NB4 (cell line): ENCODE measurements around the gene CCDC120.

Experiments used
- CTCF ChIP-seq: IDR thresholded peaks from one replicate; pipeline ENCODE4 v1.5.1; 2012; ENCODE audit warnings: low read depth, low read length
- MYC ChIP-seq: IDR thresholded peaks from 2 replicates; pipeline ENCODE4 v1.6.1; 2011; ENCODE audit warnings: low read depth, low read length
- POLR2A ChIP-seq: IDR thresholded peaks from 2 replicates; pipeline ENCODE4 v1.6.1; 2011; ENCODE audit warnings: mild to moderate bottlenecking; ENCODE audit not compliant: insufficient read length; ENCODE audit errors: extremely low read depth

DNA sequence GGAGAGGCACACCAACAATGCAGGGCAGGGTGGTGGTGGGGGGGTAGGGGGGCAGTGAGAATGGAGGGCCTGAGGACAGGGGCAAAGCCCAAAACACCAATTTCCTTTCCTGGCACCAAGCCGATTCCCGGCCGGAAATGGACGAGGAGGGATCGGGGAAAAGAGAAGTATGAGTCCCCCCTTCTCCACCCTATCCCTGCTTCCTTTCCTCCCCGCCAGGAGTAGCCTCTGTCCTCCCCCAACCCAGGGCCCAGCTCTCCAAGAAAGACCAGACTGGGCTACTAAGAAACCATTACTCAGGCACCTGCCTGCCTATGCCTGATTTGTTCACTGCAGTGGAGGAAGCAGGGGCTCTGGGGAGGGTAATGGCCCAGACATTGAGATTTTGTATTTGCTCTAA, 402 bp downstream of the CCDC120 start:
- TF ChIP-seq CTCF (no peak), POLR2A (no peak), MYC (no peak)
